ENCODE results near the gene ACTMAP. TPM values are rescaled to one million over a fixed set of nuclear protein-coding genes. Genes with fewer than 3 reads are reported as not detected.

ACTMAP gene
- total RNA-seq, 1 donor from 2014 or later: 9.6 TPM

- Mint-ChIP-seq H3K9me3 (ENCODE audit: unreplicated experiment) (peaks cover 1% of the 10 kb centered on the region), H3K27me3 (ENCODE audit: low read depth, unreplicated experiment) (no peaks in the 10 kb centered on the region), H3K4me3 (ENCODE audit: unreplicated experiment) (no peak overlapping the region), H3K4me1 (ENCODE audit: low read depth, unreplicated experiment) (peaks cover 9% of the 10 kb centered on the region), H3K27ac (ENCODE audit: unreplicated experiment) (no peak overlapping the region), H3K36me3 (ENCODE audit: low read depth, unreplicated experiment) (peaks cover 15% of the 10 kb centered on the region)
- H3K4me1 ChIP-seq (ENCODE audit: insufficient read depth, low read length): no peaks in the 10 kb centered on the region
- no peak overlapping the region for H3K9ac ChIP-seq (ENCODE audit: low read length)
- no peaks in the 10 kb centered on the region for H3K27me3 ChIP-seq (ENCODE audit: insufficient read depth, low read length)
- H3K4me3 ChIP-seq (ENCODE audit: insufficient read depth, low read depth, low read length): no peak overlapping the region
- no peaks in the 10 kb centered on the region for H3K79me2 ChIP-seq (ENCODE audit: insufficient read depth, low read length)
- no peaks in the 10 kb centered on the region for H4K20me1 ChIP-seq (ENCODE audit: insufficient read depth, low read length)
- no peak overlapping the region for H3K4me2 ChIP-seq (ENCODE audit: low read length)
- FAIRE-seq: no peak
- peaks cover 2% of the 10 kb centered on the region for H3K36me3 ChIP-seq (ENCODE audit: insufficient read depth, low read length)
- TF ChIP-seq EZH2 (IDR thresholded peaks at IDR 0.05; ENCODE audit: insufficient read depth, low read length) (no peak), CTCF (IDR thresholded peaks at IDR 0.05; ENCODE audit: insufficient read depth, low read depth, low read length) (no peak)
- H3K9me3 ChIP-seq (ENCODE audit: insufficient read depth, low read depth, low read length): no peaks in the 10 kb centered on the region
- no peak overlapping the region for H3K27ac ChIP-seq (ENCODE audit: low read depth, low read length)
- no peak overlapping the region for H2AFZ ChIP-seq (ENCODE audit: low read depth, low read length)
- DNase-seq (ENCODE audit: low read depth): no peak
Observed at GRCh38 chr19:40705362-40705651, 45.0 kb downstream of the ACTMAP start.

- Mint-ChIP-seq H3K4me3 (ENCODE audit: unreplicated experiment) (no peak overlapping the region), H3K27me3 (ENCODE audit: low read depth, unreplicated experiment) (no peaks in the 10 kb centered on the region), H3K36me3 (ENCODE audit: low read depth, unreplicated experiment) (peaks cover 15% of the 10 kb centered on the region), H3K27ac (ENCODE audit: unreplicated experiment) (no peak overlapping the region), H3K4me1 (ENCODE audit: low read depth, unreplicated experiment) (peaks cover 9% of the 10 kb centered on the region), H3K9me3 (ENCODE audit: unreplicated experiment) (peaks cover 1% of the 10 kb centered on the region)
- no peaks in the 10 kb centered on the region for H4K20me1 ChIP-seq (ENCODE audit: insufficient read depth, low read length)
- H2AFZ ChIP-seq (ENCODE audit: low read depth, low read length): no peak overlapping the region
- no peaks in the 10 kb centered on the region for H3K4me1 ChIP-seq (ENCODE audit: insufficient read depth, low read length)
- no peak overlapping the region for H3K4me3 ChIP-seq (ENCODE audit: insufficient read depth, low read depth, low read length)
- TF ChIP-seq EZH2 (IDR thresholded peaks at IDR 0.05; ENCODE audit: insufficient read depth, low read length) (no peak), CTCF (IDR thresholded peaks at IDR 0.05; ENCODE audit: insufficient read depth, low read depth, low read length) (no peak)
- peaks cover 2% of the 10 kb centered on the region for H3K36me3 ChIP-seq (ENCODE audit: insufficient read depth, low read length)
- DNase-seq (ENCODE audit: low read depth): no peak
- no peaks in the 10 kb centered on the region for H3K79me2 ChIP-seq (ENCODE audit: insufficient read depth, low read length)
- H3K9ac ChIP-seq (ENCODE audit: low read length): no peak overlapping the region
- no peak overlapping the region for H3K4me2 ChIP-seq (ENCODE audit: low read length)
- no peaks in the 10 kb centered on the region for H3K9me3 ChIP-seq (ENCODE audit: insufficient read depth, low read depth, low read length)
- no peak overlapping the region for H3K27ac ChIP-seq (ENCODE audit: low read depth, low read length)
- H3K27me3 ChIP-seq (ENCODE audit: insufficient read depth, low read length): no peaks in the 10 kb centered on the region
- no peak for FAIRE-seq
Observed at GRCh38 chr19:40704491-40705361, 45.6 kb downstream of the ACTMAP start.

Data from astrocyte (in vitro differentiated cells and primary cell).